ENCODE data around the gene LEPROT. TPM values are rescaled to one million over a fixed set of nuclear protein-coding genes. Genes with fewer than 3 reads are reported as not detected.
A peak's percentile ranks its signal among the peaks of the same experiment; 100 is the strongest.

Gene LEPROT
- total RNA-seq, 2 experiments from 2014 or later, result 11.3 to 12.6 TPM

DNA sequence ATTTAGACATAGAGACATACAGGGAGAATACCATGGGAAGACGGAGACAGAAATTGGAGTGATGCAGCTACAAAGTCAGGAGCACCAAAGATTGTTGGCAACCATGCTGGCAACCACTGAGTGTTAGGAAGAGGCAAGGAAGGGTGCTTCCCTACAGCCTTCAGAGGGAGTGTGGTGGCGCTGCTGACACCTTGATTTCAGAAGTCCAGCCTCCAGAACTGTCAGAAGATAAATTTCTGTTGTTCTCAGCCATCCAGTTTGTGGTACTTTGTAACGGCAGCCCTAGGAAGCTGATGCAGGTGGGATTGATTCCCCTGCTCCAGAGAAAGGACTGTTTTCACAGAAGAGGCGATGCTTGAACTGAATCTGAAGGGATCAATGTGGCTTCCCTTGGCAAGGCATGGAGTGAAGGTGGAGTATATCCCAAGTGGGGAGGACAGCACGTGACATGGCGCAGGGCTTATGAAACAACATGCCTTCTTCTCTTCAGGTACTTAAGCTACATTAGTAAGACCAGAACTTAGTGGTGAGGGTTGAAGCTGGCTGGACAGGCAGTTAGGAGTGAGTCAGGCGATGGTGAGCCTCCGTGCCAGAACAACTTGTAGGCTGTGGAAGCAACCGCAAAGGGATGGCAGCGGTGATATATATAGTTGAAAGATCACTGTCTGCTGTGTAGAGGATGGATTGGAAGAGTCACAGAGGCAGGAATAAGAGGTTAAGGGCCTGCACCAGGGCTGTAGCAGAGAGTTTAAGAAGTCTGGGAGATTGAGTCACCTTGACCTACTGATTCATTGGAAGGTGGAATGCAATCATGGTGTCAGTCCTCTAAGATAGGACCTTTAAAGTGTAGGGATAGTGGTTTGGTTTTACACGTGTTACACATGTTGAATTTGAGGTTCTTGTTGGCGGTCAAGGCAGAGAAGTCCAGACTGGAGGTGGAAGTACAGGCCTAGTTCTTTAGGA is 2.1 kb downstream of the LEPROT start:
- POLR2A ChIA-PET, result no interaction called here
- TF ChIP-seq, protein P1, sequence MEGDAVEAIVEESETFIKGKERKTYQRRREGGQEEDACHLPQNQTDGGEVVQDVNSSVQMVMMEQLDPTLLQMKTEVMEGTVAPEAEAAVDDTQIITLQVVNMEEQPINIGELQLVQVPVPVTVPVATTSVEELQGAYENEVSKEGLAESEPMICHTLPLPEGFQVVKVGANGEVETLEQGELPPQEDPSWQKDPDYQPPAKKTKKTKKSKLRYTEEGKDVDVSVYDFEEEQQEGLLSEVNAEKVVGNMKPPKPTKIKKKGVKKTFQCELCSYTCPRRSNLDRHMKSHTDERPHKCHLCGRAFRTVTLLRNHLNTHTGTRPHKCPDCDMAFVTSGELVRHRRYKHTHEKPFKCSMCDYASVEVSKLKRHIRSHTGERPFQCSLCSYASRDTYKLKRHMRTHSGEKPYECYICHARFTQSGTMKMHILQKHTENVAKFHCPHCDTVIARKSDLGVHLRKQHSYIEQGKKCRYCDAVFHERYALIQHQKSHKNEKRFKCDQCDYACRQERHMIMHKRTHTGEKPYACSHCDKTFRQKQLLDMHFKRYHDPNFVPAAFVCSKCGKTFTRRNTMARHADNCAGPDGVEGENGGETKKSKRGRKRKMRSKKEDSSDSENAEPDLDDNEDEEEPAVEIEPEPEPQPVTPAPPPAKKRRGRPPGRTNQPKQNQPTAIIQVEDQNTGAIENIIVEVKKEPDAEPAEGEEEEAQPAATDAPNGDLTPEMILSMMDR (IDR thresholded peaks at IDR 0.05), result no peak
- Mint-ChIP-seq H3K36me3 (ENCODE audit: low read depth) (peaks cover 20% of the 10 kb centered on the region), H3K27ac (peak overlapping the region; percentile 3), H3K4me1 (ENCODE audit: low read depth) (peaks cover 6% of the 10 kb centered on the region), H3K9me3 (no peaks in the 10 kb centered on the region), H3K27me3 (no peaks in the 10 kb centered on the region), H3K4me3 (no peak overlapping the region)
- ATAC-seq, result no peak
- intact Hi-C loops (cut with micrococcal nuclease), result loop anchor here (5.0 kb wide), 1 partner anchor 170 kb away; no protein-coding TSS in a partner anchor
- CTCF ChIA-PET, result interaction anchor here (1.0 to 1.5 kb wide), 2 partner anchors 8 to 29 kb away, joined by 3 to 10 read pairs; no protein-coding TSS in a partner anchor
- no peak for DNase-seq

DNA sequence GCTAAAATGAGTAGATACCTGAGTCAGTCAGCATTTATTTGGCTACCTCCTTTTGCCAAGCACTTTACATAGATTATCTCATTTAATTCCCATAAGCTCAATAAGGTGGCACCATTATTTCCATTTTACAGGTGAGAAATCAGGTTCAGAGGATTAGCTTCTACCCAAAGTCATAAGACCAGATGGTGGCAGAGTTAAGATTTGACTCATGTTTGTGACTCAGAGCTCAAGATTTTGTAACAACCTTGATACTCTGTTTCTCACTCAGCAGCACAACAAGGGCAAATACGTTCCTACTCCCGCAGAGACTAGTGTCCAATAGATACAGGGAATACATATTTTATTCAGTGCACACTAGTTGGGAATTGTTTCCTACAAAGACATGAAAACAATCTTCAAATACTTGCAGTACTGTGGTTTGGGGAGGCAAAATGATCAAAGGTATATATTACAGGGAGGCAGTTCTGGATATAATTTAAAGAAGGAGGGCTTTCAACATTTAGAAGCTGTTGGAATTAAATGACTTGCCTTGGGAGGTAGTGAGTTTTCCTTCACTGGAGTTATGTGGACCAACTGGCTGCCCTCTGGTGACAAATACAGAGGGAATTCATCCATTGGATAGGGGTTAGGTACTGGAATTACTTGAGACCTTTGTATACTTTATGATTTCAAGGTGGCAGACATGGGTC is 3.6 kb downstream of the LEPROT start:
- POLR2A ChIA-PET, result interaction anchor here (0.8 kb wide), 1 partner anchor 26 kb away, joined by 4 read pairs; no protein-coding TSS in a partner anchor
- H3K9me3 Mint-ChIP-seq, result no peaks in the 10 kb centered on the region

DNA sequence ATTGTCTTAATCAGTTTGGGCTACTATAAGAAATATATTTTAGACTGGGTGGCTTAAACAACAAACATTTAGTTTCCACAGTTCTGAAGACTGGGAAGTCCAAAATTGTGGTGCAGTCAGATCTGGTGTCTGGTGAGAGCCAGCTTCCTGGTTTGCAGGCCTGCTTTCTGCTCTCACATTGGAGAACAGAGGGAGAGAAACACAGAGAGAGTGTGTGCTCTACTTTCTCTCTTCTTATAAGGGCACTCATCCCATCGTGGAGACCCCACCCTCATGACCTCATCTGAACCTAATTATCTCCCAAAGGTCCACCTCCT is 4.1 kb downstream of the LEPROT start:
- no peak overlapping the region for H3K4me3 Mint-ChIP-seq
- DNase-seq, result no peak
- TF ChIP-seq, protein P1 (IDR thresholded peaks at IDR 0.05), result no peak
- H3K4me1 Mint-ChIP-seq (ENCODE audit: low read depth), result no peaks in the 10 kb centered on the region
- no peaks in the 10 kb centered on the region for H3K27me3 Mint-ChIP-seq
- no peak for ATAC-seq
- H3K27ac Mint-ChIP-seq, result no peak overlapping the region
- no peaks in the 10 kb centered on the region for H3K9me3 Mint-ChIP-seq
- H3K36me3 Mint-ChIP-seq (ENCODE audit: low read depth), result peaks cover 20% of the 10 kb centered on the region
- ChIA-PET CTCF (interaction anchor here (1.3 kb wide), 1 partner anchor 188 kb away, joined by 5 read pairs; no protein-coding TSS in a partner anchor), POLR2A (no interaction called here)
- intact Hi-C loops (cut with micrococcal nuclease), result loop anchor here (5.0 kb wide), 1 partner anchor 172 kb away; no protein-coding TSS in a partner anchor

More for the DNA sequence above, 3.6 kb downstream of the LEPROT start:
- CTCF ChIA-PET, result interaction anchor here (0.6 to 1.3 kb wide), 2 partner anchors 188 to 263 kb away, joined by 4 to 5 read pairs; no protein-coding TSS in a partner anchor
- no peak overlapping the region for H3K27ac Mint-ChIP-seq
- intact Hi-C loops (cut with micrococcal nuclease), result loop anchor here (5.0 kb wide), 1 partner anchor 172 kb away; no protein-coding TSS in a partner anchor
- peak; percentile 29 for DNase-seq
- H3K27me3 Mint-ChIP-seq, result no peaks in the 10 kb centered on the region
- peaks cover 20% of the 10 kb centered on the region for H3K36me3 Mint-ChIP-seq (ENCODE audit: low read depth)
- ATAC-seq, result no peak
- TF ChIP-seq, protein P1 (IDR thresholded peaks at IDR 0.05), result no peak
- no peak overlapping the region for H3K4me3 Mint-ChIP-seq
- H3K4me1 Mint-ChIP-seq (ENCODE audit: low read depth), result peaks cover 3% of the 10 kb centered on the region

DNA sequence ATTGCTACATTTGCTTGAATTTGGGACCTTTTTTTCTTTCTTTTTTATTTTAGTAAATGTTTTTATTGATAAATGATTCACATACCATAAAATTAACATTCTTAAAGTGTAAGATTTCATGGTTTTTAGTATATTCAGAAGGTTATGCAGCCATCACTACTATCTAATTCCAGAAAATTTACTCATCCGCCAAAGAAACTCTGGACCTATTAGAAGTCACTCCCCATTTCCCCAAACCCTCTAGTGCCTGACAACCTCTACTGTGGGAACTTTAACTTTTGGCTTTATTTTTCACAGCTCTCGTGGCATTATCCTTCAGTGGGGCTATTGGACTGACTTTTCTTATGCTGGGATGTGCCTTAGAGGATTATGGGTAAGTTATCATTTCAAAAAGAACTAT is 4.5 kb downstream of the LEPROT start:
- Mint-ChIP-seq H3K4me3 (no peak overlapping the region), H3K27ac (no peak overlapping the region), H3K36me3 (ENCODE audit: low read depth) (peaks cover 22% of the 10 kb centered on the region), H3K4me1 (ENCODE audit: low read depth) (no peaks in the 10 kb centered on the region), H3K27me3 (no peaks in the 10 kb centered on the region), H3K9me3 (no peaks in the 10 kb centered on the region)
- DNase-seq, result no peak
- ChIA-PET CTCF (no interaction called here), POLR2A (no interaction called here)
- intact Hi-C loops (cut with micrococcal nuclease), result no loop called here
- ATAC-seq, result no peak
- TF ChIP-seq, protein P1 (IDR thresholded peaks at IDR 0.05), result no peak

All from activated CD8-positive, alpha-beta T cell treated with anti-CD3 and anti-CD28 coated beads for 36 hours (primary cell).